ENCODE data around the gene SARS2. TPM values are rescaled to one million over a fixed set of nuclear protein-coding genes. Genes with fewer than 3 reads are reported as not detected.
"Not testable (repeated sequence)": the region's sequence is repeated elsewhere in the genome, so short reads cannot be mapped to it uniquely, and the experiment has no call there.

Gene SARS2
- polyA plus RNA-seq, 1 donor: 24.1 TPM

DNA sequence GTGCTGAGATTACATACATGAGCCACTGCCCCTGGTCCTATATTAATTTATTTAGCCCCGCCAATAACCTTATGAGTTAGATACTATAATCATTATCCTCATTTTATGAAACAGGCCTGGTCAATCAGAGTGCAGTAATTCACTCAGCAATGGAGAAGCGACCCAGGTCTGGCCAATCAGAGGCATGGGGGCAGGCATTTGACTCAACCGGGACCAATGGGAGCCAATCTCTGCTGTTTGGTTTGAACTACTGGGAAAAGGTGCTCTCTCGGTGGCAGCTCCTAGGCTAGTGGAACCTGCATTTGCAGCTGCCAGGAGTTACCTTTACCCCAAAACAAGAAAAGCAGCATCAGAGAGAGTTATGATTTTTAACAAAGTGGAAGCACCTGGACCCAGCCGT, 37.7 kb downstream of the SARS2 start:
- DNase-seq (ENCODE audit: low read depth): no peak

DNA sequence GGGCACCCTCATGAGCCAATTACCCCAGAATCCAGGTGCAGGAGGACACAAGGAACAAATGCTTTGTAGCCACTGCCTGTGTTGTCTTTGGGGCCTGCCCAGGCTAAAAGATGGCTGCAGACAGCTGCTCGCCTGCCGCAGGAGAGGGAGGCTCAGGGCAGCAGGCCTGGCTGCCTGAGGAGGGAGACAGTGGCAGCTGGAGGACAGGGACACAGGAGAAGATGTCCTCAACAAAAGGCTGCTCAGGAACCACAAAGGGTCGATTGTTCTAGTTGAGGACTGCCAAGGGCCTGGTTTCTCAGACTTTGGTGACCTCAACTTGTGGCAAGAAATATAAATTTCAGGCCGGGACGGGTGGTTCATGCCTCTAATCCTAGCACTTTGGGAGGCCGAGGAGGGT, 38.8 kb downstream of the SARS2 start:
- DNase-seq (ENCODE audit: low read depth): no peak

DNA sequence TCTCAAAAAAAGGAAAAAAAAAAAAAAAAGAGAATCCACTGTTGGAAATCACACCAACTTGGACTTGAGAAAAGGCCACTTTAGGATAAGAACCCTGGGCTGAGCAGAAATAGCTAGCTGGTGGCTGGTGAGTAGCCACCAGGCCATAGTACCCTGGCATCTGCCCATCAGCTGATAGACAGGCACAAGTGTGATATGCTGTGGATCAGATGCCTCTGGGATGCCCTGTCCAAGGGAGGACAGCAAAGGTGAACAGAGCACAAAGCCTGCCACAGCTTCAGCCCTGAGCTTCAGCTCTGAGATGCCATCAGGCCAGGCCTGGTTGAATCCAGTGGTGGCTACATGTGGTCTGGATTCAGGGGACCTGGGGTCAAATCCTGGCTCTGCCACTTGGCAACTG, 39.9 kb downstream of the SARS2 start:
- no peak for DNase-seq (ENCODE audit: low read depth)

DNA sequence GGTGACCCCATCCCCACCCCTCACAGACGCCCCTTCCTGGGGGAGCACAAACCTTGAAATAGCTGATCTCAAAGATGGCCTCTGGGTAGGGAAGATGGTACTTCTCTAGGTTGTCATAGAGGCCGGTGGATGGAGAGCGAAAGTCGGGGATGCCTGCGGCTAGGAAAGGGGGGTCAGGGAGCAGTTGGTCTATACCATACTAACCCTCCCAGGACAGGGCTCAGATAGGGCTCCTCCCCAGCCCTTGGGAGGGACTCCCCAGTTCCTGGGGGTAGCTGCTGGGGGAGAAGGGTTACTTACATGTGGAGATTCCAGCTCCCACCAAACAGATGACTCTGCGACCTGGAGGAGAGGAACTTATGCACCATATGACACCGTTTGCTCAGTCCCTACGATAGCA, 40.8 kb downstream of the SARS2 start:
- DNase-seq (ENCODE audit: low read depth): no peak

DNA sequence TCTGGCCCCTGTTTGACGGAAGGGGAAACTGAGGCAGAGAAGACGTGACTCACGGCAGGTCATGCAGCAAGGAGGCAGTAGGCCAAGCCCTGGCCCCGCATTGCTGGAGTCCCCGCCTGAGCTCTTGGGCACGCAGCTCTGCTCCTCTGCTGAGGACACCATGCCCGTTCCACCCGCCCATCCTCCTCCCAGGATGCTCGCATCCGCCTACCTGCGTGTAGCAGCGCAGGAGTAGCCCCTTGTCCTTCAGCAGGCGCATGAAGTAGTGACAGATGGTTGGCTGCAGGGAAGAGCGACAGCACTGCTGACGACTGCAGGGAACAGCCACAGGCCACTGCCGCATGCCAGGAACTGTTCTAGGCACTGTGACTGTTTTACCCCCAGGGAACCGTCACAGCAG, 41.7 kb downstream of the SARS2 start:
- DNase-seq (ENCODE audit: low read depth): no peak

DNA sequence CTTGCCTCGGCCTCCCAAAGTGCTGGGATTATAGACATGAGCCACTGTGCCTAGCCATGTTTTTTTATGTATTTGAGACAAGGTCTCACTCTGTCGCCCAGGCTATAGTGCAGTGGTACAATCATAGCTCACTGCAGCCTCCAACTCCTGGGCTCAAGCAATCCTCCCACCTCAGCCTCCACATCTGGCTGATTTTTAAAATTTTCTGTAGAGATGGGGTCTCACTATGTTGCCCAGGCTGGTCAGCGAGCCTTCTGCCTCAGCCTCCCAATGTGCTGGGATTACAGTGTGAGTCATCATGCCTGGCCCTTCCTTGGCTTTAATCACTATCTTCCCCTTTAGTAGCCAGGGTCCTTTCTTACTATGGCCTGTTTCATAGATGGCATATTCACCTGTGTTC, 45.9 kb downstream of the SARS2 start:
- not testable (repeated sequence) for DNase-seq (ENCODE audit: low read depth)

DNA sequence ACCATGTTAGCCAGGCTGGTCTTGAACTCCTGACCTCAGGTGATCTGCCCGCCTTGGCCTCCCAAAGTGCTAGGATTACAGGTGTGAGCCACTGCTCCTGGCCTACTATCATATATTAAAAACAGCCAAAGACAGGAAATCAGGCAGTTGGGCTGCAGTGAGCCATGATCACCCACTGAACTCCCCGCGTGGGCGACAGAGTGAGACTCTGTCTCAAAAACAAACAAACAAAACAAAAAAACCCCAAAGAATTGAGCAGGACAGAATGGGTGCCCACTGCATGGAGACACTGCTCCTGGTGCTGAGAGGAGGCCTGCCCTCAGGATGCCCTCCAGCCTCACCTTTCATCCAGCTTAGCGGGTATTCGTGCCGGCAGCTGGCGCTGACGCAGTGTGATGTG, 47.3 kb downstream of the SARS2 start:
- DNase-seq (ENCODE audit: low read depth): no peak

DNA sequence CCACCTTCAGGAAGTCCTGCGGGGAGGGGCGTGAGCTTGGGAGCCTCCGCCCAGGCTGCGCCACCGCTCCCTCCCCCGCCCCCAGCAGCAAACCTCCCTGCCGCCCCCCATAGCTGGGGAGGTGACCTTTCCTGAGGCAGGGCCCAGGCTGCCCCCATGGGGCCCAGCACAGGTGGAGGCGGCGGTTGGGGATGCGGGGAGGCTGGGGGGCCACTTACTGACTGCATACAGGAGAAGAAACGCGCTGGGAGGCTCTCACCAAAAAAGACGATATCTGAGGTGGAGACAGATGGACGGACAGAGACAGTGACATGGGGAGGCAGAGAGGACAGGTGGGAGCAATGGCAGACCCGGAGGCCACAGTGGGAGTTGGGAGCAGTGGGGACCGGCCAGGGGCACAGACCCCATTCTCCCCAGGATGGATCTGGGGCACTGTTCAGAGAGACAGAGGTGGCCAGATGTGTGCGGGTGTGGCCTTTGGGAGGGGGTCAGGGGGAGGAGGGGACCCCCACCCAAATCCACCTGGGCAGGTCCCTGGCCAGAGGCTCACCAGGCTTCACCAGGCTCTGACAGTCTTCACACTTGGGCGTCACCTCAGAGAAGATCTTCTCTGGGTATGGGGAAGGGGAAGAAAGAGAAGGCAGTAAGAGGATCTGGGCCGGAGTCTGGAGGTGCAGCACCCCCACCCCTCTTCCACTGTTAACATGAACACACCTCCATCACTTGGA, 49.5 kb downstream of the SARS2 start:
- no peak for DNase-seq (ENCODE audit: low read depth)

DNA sequence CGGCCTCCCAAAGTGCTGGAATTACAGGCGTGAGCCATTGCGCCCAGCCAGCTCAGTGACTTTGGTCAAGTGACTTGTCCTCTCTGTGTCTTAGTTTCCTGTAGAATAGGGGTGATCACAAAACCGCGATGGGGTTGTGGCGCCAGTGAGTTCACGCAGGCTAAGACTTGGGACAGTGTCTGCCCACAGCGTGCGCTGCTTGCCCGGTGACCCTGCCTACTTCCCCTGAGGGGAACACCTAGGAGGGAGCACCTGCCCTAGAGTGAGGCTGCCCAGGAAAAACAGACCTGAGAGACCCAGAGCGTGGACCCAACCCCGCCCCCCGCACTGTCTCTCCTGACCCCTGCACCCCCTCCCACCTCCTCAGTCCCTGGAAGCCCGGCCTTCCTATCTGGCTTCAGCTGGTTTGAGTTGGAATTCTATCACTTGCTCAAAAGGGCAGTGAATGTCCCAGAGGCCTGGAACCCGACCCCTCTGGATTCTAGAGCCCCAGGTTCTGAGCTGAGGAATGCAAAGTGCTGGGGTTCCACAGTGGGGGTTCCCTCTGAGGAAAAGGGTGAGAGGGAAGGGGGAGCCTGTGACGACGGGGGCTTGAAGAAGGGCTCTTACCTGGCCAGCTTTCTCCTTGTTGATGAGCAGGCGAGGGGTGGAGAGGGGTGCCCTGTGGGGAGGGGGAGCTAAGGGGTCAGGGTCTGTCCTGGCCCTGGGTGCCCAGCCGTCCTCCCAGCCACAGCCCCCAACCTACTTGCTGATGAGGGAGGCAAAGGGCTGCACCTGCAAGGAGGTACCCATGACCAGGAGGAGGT, 50.3 kb downstream of the SARS2 start:
- no peak for DNase-seq (ENCODE audit: low read depth)

DNA sequence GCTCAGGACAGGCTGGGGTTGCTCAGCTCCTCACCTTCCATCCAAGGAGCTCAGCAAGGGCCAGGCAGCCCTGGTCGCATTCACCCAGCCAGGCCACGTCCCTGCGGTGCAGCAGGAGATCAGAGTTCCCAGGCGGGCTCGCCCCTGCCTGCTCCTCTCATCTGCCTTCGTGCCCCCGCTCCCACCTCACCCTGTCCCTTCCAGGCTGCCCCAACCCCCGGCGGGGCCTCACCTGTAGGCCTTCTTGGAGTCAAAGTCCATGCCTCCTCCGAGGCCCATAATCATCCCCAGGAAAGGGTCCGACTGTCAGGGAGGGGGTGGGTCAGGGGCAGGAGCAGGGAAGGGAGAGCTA, 51.2 kb downstream of the SARS2 start:
- no peak for DNase-seq (ENCODE audit: low read depth)

DNA sequence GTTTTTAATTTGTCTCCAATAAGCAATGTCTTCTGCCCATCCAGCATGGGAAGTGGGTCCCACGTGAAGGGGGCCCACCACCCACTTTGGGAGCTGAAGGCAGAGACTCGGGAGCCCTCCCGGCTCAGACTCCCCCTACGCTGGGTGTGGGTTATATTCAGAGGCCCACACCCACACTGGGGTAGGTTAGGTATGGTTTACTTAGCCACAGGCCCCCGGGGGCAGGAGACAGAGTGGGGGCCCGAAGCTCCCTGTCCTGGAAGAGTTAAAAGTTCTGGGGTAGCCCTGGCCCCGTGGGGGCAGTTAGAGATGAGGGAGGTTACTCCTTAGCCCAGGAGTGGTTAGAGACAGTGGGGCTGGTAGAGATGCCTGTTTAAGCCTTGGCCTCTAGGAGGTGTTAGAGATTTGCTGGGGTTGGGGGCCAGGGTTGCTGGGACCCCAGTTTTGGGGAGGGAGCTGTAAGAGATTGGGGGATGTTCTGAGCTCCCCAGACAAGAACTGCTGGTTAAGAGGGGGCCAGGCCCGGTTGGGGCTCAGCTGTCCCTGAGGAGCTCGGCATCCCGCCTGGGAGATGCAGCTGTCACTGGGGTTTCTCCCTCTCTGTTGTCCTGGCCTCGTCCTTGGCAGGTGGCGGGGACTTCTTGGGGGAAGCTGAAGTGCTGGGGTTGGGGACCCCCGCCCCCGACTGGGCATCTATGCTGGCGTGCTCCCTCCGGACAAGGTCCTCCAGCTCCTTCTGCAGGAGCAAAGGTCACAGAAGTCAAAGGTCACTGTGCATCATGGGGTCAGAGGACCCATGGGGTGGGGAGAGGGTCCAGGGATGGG, 51.8 kb downstream of the SARS2 start:
- no peak for DNase-seq (ENCODE audit: low read depth)

DNA sequence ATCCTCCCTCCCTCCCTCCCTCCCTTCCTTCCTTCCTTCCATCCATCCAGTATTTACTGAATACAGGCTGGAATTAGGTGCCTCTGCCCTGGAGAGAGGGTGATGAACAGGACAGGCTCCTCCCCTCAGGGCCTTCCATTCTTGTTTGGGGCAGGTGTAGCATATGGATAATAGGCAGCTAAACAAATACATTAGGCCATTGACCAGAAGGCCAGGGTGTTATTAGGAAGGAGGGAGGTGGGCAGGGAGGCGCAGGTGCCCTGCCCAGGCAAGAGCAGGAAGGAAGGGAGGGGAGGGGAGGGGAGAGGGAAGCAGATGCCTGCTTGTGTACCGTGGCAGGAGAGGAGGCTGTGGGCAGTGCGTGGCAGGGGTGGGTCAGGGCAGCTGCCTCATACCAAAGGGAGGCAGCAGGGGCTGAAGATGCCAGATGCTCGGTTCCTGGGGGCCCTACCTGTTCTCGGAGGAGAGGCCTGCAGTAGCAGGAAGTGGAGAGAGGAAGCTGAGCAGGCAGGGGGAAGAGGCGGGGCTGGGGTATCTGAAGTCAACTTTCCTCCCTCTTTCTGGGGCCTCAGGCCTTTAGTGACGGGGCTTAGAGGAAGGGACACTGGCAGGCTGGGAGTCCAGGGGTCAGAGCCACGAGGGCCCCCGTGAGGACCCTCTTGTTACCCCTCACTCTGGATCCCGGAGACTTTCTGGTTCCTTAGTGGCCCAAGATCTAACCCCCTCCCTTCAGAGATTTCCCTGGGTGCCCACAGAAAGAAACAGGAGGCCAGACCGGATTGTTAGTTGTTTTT, 52.6 kb downstream of the SARS2 start, which contains the start of gene RINL:
Gene RINL, minus strand, starts transcription at position 495 of the 794 bp plus-strand sequence. CDS start 1,533 bp downstream, outside the sequence.
- DNase-seq (ENCODE audit: low read depth): no peak

DNA sequence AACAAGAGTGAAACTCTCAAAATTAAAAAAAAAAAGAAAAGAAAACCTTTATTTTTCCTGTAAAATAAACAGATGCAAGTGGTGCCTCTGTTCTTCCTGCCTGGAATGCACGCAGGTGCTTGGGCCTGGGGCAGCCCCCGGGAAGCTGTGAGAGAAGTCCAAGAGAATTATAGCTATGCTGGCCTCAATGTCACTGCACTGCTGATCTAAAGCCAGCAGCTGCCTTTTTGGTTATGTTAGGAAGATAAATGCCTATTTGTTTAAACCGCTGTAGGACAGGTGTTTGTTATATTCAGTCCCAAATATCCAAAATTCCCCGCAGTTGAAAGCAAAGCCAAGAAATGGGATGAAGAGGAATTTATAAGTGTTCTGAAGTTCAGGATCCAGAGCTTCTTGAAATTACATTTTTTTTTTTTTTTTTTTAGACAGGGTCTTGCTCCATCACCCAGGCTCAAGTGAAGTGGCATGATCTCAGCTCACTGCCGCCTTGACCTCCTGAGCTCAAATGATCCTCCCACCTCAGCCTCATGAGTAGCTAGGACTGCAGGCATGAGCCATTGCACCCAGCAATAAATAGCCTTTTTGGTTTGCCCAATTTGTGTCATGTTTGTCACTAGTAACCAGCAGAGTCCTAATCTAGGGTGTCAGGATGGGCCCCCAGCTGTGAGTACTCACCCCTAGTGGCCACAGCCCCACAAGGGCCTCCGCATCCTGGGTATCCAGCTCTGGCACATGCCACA, 54.7 kb downstream of the SARS2 start:
- DNase-seq (ENCODE audit: low read depth): no peak

DNA sequence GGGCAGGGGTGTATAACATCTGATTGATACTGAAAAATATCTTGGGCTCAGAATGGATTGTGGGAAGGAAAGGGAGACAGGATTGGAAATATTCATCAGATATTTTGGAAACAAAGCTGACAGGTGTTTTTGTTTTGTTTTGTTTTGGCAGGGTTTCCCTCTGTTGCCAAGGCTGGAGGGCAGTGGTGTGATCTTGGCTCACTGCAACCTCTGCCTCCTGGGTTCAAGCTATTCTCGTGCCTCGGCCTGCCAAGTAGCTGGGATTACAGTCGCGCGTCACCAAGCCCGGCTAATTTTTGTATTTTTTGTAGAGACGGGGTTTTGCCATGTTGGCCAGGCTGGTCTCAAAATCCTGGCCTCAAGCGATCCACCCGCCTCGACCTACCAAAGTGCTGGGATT, 57.2 kb downstream of the SARS2 start:
- DNase-seq (ENCODE audit: low read depth): not testable (repeated sequence)

DNA sequence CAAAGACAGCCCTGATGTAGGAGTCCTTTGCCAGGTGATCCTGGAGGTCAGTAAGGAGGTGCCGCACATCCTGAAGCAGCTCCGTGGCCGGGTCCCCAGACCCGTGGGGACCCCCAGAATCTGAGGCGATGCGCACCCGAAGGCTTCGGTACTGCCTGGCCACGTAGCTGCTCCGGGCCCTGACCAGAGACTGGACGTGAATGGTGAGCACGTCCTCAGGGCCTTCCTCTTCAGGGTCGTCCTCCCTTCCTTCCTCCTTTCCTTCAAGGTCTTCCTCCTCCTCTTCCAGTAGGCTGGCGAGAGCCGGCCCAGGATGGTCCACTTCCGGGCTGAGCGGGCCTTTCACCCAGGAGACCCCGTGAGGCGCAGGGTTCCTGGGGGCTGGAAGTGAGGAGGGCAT, 60.0 kb downstream of the SARS2 start:
- DNase-seq (ENCODE audit: low read depth): no peak

DNA sequence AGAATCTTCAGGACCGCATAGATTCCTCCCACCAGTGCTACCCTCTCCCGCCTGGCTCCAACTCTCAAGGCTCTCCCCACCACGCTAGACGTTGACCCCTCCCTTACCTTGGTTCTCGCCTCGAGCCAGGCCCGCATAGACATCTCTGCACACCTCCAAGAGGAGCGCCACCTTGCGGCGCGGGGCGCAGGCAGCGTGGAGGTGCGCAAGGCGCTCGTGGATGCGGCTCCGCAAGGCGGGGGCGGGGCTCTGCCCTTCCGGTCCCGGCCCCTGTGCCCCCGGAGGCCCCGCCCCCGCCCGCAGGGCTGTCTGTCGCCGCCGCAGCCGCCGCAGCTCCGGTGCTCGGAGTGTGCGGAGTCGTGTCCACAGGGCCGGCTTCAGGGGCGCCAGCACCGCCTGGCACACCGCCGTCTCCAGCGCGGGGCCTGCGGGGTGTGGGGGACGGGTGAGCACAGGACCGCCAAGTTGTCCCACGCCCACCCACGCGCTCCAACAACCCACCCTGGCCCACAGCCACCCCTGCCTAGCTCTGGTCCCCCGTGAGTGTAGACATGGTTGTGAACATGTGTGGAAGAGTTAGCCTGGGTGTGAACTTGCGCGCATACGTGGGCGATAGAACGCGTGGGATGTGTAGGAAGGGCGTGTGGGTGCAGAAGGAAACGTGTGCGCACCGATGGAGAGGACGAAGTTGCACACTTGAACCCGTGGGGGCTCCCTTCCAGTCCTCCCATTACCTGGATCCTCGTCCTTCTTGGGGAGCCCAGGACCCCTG, 60.5 kb downstream of the SARS2 start:
- DNase-seq (ENCODE audit: low read depth): no peak

DNA sequence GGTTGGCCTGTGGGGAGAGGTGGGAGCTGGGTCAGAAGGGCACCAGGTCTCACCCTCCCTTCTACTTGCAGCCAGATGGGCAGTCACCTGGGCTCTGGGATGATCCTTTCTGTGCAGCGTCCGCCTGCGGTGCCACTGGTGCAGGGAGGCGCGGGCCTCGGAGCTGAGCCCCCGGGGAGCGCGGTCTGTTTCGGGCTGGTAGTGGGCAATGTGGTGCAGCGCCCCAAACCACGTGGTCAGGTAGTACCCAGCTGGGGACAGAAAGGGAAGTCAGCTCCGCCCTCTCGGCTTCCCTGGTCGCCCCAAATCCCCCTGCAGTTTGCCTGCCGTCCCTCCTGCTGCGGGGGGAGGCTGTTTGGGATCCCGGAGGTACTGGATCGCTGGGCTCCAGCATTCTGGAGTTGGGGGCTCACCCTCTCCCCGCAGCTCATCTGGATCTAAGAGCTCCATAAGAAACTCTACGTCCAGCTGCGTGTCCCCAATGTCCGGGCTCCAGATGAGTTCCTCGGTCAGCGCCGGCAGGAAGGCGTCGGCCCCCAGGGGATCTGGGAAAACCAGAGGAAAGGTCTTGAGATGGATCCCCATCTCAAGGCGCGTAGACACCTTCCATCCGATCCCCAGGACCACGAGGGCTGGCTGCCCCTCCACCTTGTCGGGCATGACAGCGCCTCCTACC, 61.3 kb downstream of the SARS2 start:
- DNase-seq (ENCODE audit: low read depth): no peak

DNA sequence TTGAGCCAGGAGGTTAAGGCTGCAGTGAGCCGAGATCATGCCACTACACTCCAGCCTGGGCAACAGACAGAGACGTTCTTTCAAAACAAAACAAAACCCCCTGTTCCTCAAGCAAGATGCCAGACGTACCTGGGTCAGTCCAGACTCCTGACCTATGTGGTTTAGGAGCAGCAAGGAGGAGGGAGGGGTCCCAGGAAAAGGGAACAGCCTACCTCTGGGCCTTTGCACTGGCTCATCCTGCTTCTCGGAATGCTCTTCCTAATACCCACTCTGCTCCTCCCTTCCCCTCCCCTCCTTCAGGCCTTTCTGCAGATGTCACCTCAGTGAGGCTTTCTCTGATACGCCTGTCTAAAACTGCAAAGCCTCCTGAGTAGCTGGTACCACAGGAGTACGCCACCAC, 62.0 kb downstream of the SARS2 start:
- no peak for DNase-seq (ENCODE audit: low read depth)

DNA sequence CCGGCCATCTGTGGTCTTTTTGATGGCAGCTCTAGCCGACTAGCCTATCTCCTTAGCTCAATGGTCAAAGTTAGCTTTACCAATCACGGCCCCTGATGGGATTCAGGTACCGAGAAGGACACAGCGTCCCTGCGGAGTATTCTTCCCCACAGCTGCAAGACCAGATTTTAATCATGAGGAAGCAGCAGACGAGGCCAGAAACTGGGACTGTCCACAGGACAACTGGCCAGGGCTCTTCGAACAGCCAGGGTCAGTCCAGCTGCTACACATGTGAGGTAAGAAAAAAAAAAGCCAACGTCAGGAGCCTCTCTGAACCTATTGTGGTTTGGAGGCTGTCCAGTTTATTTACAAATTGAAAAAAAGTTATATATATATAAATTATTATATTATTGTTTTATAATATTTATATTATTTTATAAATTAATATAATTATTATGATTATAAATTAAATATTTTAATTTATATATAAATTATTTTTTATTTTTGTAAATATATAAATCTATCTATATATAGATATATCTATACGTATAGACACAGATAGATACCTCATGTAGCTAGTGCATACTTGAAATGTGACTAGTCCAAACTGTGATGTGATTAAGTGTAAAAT, 63.3 kb downstream of the SARS2 start:
- DNase-seq (ENCODE audit: low read depth): no peak

Data from forelimb muscle (tissue), 1 donor.